Erythroblast (primary cell): Measurements from ENCODE around the gene EGFLAM.

ENCODE experiments used
- GATA1 ChIP-seq: IDR thresholded peaks from 2 replicates; pipeline ENCODE4 v1.6.1; 2011; ENCODE audit warnings: low read depth, mild to moderate bottlenecking, control low read depth, low read length, moderate library complexity
- POLR2A ChIP-seq: IDR thresholded peaks from 2 replicates; pipeline ENCODE4 v1.6.1; 2011; ENCODE audit warnings: mild to moderate bottlenecking, low read length

- TF ChIP-seq POLR2A (no peak), GATA1 (no peak)
Measured at GRCh38 chr5:38295751-38296150, 37.4 kb downstream of the EGFLAM start.
